Measurements from ENCODE around the gene TBX2. TPM values are rescaled to one million over a fixed set of nuclear protein-coding genes. Genes with fewer than 3 reads are reported as not detected.

Gene TBX2
- total and polyA plus RNA-seq, 2 of the 4 experiments (the other 2 are of a cell fraction): 20.1 to 64.1 TPM

- H2AK5ac ChIP-seq (ENCODE audit: low read depth, low read length): peak overlapping the region; percentile 97
- H2BK5ac ChIP-seq (ENCODE audit: low read depth, low read length, poor library complexity, severe bottlenecking): peak overlapping the region; percentile 96
- peak overlapping the region; percentile 90; the same call in 1 of the 2 replicates for H2BK20ac ChIP-seq (ENCODE audit: low read depth, low read length)
- ChIA-PET CTCF (interaction anchor here (1.0 kb wide), 1 partner anchor 61 kb away, joined by 3 read pairs; no protein-coding TSS in a partner anchor), POLR2A (ENCODE audit: unreplicated experiment) (no interaction called here)
- peak overlapping the region; percentile 99 for H2AK9ac ChIP-seq (replicated peaks; ENCODE audit: low read depth, low read length, poor library complexity)
- intact Hi-C loops (cut with micrococcal nuclease): loop anchor here (5.0 to 10.0 kb wide), 5 partner anchors 144 to 491 kb away; no protein-coding TSS in a partner anchor
- H3K79me1 ChIP-seq (ENCODE audit: low read depth in 1 of 2, low read length in 2 of 2): peaks cover 6 to 49% of the 10 kb centered on the region in 2 experiments; a peak in 3 of 4 replicates
- H3K9me1 ChIP-seq (ENCODE audit: insufficient read depth, low read length): peaks cover 24% of the 10 kb centered on the region
- H4K91ac ChIP-seq (ENCODE audit: insufficient read depth, low read depth, low read length): peak overlapping the region; percentile 100
- peak overlapping the region; percentile 99 for H3K27ac ChIP-seq (ENCODE audit: insufficient read depth, low read length)
- H3K18ac ChIP-seq (ENCODE audit: low read depth, low read length): peak overlapping the region; percentile 98; the same call in 1 of the 2 replicates
- H2AFZ ChIP-seq (replicated peaks; ENCODE audit: low read length, poor library complexity): peak overlapping the region; percentile 86
- H4K8ac ChIP-seq (ENCODE audit: low read depth in 2 of 2, low read length in 2 of 2): peak overlapping the region; percentile 82 to 97
- H2BK120ac ChIP-seq (ENCODE audit: low read depth, low read length): peak overlapping the region; percentile 96
- peak overlapping the region; percentile 96 for H3K9ac ChIP-seq (ENCODE audit: low read depth, low read length)
- H4K20me1 ChIP-seq (ENCODE audit: insufficient read depth, low read length): peaks cover 17% of the 10 kb centered on the region
- dilution Hi-C loops (cut with HindIII; ENCODE audit: low sequenced_read_pairs, unreplicated experiment): no loop called here
- H3K23ac ChIP-seq (ENCODE audit: low read depth, low read length): peak overlapping the region; percentile 99
- peak overlapping the region; percentile 100 for H3K4ac ChIP-seq (ENCODE audit: low read depth, low read length)
- H3K27me3 ChIP-seq (ENCODE audit: control insufficient read depth, insufficient read depth, low read length): no peaks in the 10 kb centered on the region
- peaks cover 9% of the 10 kb centered on the region; the same call in 1 of the 2 replicates for H3K36me3 ChIP-seq (ENCODE audit: control insufficient read depth, insufficient read depth, low read length)
- no peak overlapping the region for H3K56ac ChIP-seq (ENCODE audit: extremely low read depth, insufficient read depth, low read length)
- H3K9me3 ChIP-seq (ENCODE audit: control insufficient read depth, insufficient read depth, low read length): no peaks in the 10 kb centered on the region
- peak overlapping the region; percentile 19; the same call in 1 of the 3 replicates for H2BK15ac ChIP-seq (ENCODE audit: low read depth, low read length)
- H3K4me1 ChIP-seq (ENCODE audit: control insufficient read depth, insufficient read depth, low read length): peaks cover 26% of the 10 kb centered on the region
- 7% methylated on average over 25 of the region's 63 CpGs; no CpG with 5 or more reads in 1 of the 2 experiments for WGBS, 2 experiments (ENCODE audit: extremely low coverage in 2 of 2, insufficient read length in 1 of 2)
- H3K4me3 ChIP-seq (ENCODE audit: insufficient read depth, low read depth, low read length): peak overlapping the region; percentile 58
- in situ Hi-C loops (cut with MboI; ENCODE audit: low sequenced_read_pairs): no loop called here
- DNase-seq (peak; percentile 52), ATAC-seq (ENCODE audit: low read depth) (no peak)
- peak overlapping the region; percentile 97 for H3K4me2 ChIP-seq (ENCODE audit: low read depth, low read length)
- BruUV-seq (replicated peaks): no TSS peak
- H3K14ac ChIP-seq (replicated peaks; ENCODE audit: low read depth, low read length): peak overlapping the region; percentile 99
- TF ChIP-seq USF2 (IDR thresholded peaks at IDR 0.05; ENCODE audit: low read depth, low read length) (no peak), MAZ (IDR thresholded peaks at IDR 0.05; ENCODE audit: borderline replicate concordance, low read depth, low read length) (0 out of 2 replicates have a peak, but pooled peaks have one; percentile 13), RAD21 (IDR thresholded peaks at IDR 0.05; ENCODE audit: low read length) (no peak)
- TF ChIP-seq, protein P1, sequence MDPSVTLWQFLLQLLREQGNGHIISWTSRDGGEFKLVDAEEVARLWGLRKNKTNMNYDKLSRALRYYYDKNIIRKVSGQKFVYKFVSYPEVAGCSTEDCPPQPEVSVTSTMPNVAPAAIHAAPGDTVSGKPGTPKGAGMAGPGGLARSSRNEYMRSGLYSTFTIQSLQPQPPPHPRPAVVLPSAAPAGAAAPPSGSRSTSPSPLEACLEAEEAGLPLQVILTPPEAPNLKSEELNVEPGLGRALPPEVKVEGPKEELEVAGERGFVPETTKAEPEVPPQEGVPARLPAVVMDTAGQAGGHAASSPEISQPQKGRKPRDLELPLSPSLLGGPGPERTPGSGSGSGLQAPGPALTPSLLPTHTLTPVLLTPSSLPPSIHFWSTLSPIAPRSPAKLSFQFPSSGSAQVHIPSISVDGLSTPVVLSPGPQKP (IDR thresholded peaks at IDR 0.05; ENCODE audit: borderline replicate concordance, low read depth, low read length): no peak
- H4K5ac ChIP-seq (ENCODE audit: low read depth, low read length): peak overlapping the region; percentile 100
Measured at GRCh38 chr17:61395983-61396585, 3.6 kb upstream of the TBX2 start.
